K562 (cell line): ENCODE measurements around the gene GATAD2B. TPM values are rescaled to one million over a fixed set of nuclear protein-coding genes. Genes with fewer than 3 reads are reported as not detected.
A peak's percentile ranks its signal among the peaks of the same experiment; 100 is the strongest.

Experiments used
- ARID2 ChIP-seq: fragments of 450-650 bp; IDR thresholded peaks from 2 replicates; pipeline ENCODE4 v1.6.1; 2017; ENCODE audit warnings: antibody characterized with exemption, mild to moderate bottlenecking
- ATF1 ChIP-seq, 2 experiments: fragments of 450-650 bp in 1 of 2; IDR thresholded peaks; 2 replicates each; pipeline ENCODE4 v1.6.1; 2016; ENCODE audit warnings: missing compliant biosample characterization in 1 of 2, missing genetic modification characterization in 1 of 2
- BCL6 ChIP-seq: fragments of 250-450 bp; sonication (Bioruptor Pico); IDR thresholded peaks from 2 replicates; pipeline ENCODE4 v1.4.0; 2020
- BHLHE40 ChIP-seq: IDR thresholded peaks from 2 replicates; pipeline ENCODE4 v1.6.1; 2011; ENCODE audit warnings: low read length, improper control_type of control experiment
- CBFA2T3 ChIP-seq: fragments of 450-650 bp; IDR thresholded peaks from 2 replicates; pipeline ENCODE4 v1.6.1; 2017
- CEBPG ChIP-seq, 3 experiments: fragments of 200-800 bp in 1 of 3; sonication (Bioruptor generic) in 1 of 3; sonication (generic) in 1 of 3; formaldehyde crosslinking in 1 of 3; IDR thresholded peaks in 2 of 3; conservative IDR thresholded peaks in 1 of 3; 2 replicates each; pipeline versions ENCODE4 v1.6.1 to v1.8.0; 2016 to 2022; ENCODE audit warnings: missing compliant biosample characterization in 2 of 3, missing genetic modification characterization in 2 of 3, mild to moderate bottlenecking in 1 of 3, missing genetic modification reagents in 1 of 3
- KDM2B ChIP-seq: fragments of 250-450 bp; sonication (Bioruptor Pico); IDR thresholded peaks from 2 replicates; pipeline ENCODE4 v1.8.0; 2021; ENCODE audit warnings: mild to moderate bottlenecking, moderate library complexity
- MEF2A ChIP-seq: IDR thresholded peaks from 2 replicates; pipeline ENCODE4 v1.6.1; 2011; ENCODE audit warnings: low read depth, mild to moderate bottlenecking, low read length, moderate library complexity; ENCODE audit not compliant: control insufficient read depth
- NFE2L1 ChIP-seq: fragments of 450-650 bp; IDR thresholded peaks from 2 replicates; pipeline ENCODE4 v1.6.1; 2016; ENCODE audit warnings: missing genetic modification characterization, low read depth, mild to moderate bottlenecking, missing compliant biosample characterization, moderate library complexity, borderline replicate concordance
- RBM34 ChIP-seq: fragments of 200-400 bp; formaldehyde crosslinking; IDR thresholded peaks from 2 replicates; pipeline ENCODE4 v1.6.1; 2018; ENCODE audit warnings: low read length, borderline replicate concordance; ENCODE audit not compliant: insufficient read depth
- ZBED1 ChIP-seq: IDR thresholded peaks from 2 replicates; pipeline ENCODE4 v1.6.1; 2014
- ZNF124 ChIP-seq: sonication (generic); formaldehyde crosslinking; IDR thresholded peaks from 2 replicates; pipeline ENCODE4 v1.8.1; 2022; ENCODE audit warnings: missing genetic modification reagents
- ZNF444 ChIP-seq: fragments of 250-450 bp; sonication (Bioruptor Pico); IDR thresholded peaks from 2 replicates; pipeline ENCODE4 v1.4.0; 2020; ENCODE audit warnings: mild to moderate bottlenecking, moderate library complexity
- ZNF695 ChIP-seq: fragments of 450-650 bp; formaldehyde crosslinking; IDR thresholded peaks from 2 replicates; pipeline ENCODE4 v1.4.0; 2020; ENCODE audit warnings: mild to moderate bottlenecking, moderate library complexity
- polyA plus RNA-seq, 8 experiments: library from polyadenylated mRNA; depleted of rRNA in 4 of 8; stranded (reverse) in 5 of 8; unstranded in 3 of 8; fragments of >200 nt; fragmentation: Nextera tagmentation in 2 of 8; fragmentation: Illumina TruSeq in 1 of 8; extraction: Ambion mirVana in 2 of 8; extraction: Trizol in 1 of 8; gene quantifications; 2 replicates each; pipeline versions ENCODE4 v1.2.1 to v1.2.3, GENCODE V29; 2011 to 2014; ENCODE audit warnings: inconsistent platforms in 1 of 8, missing spikeins in 1 of 8
- total RNA-seq, 7 experiments: library from RNA; depleted of rRNA in 6 of 7; stranded (reverse); fragments of >200 nt in 6 of 7; fragmentation: Illumina TruSeq in 2 of 7; extraction: Trizol in 2 of 7; gene quantifications; 2 replicates each; pipeline versions ENCODE4 v1.2.1 to v1.2.3, GENCODE V29; 2011 to 2021; ENCODE audit warnings: low replicate concordance in 1 of 7
- TF ChIP-seq, protein P1 (sequence below): sonication (generic); formaldehyde crosslinking; IDR thresholded peaks from 2 replicates; pipeline ENCODE4 v1.8.0; 2023; ENCODE audit warnings: mild to moderate bottlenecking, missing genetic modification reagents
- TF ChIP-seq, protein P2 (sequence below): sonication (generic); formaldehyde crosslinking; IDR thresholded peaks from 2 replicates; pipeline ENCODE4 v1.8.0; 2022; ENCODE audit warnings: missing genetic modification reagents, mild to moderate bottlenecking, borderline replicate concordance
- TF ChIP-seq, protein P3 (sequence below): fragments of 450-650 bp; IDR thresholded peaks from 2 replicates; pipeline ENCODE4 v1.6.1; 2016; ENCODE audit warnings: missing biosample characterization, missing genetic modification characterization
- TF ChIP-seq, protein P4 (sequence below): fragments of 450-650 bp; formaldehyde crosslinking; IDR thresholded peaks from 2 replicates; pipeline ENCODE4 v1.4.0; 2022; ENCODE audit warnings: mild to moderate bottlenecking, moderate library complexity
- TF ChIP-seq, protein P5 (sequence below): fragments of 450-650 bp; formaldehyde crosslinking; IDR thresholded peaks from 2 replicates; pipeline ENCODE4 v1.4.0; 2020; ENCODE audit warnings: mild to moderate bottlenecking, moderate library complexity

Gene GATAD2B
- total and polyA plus RNA-seq, 9 of the 15 experiments (the other 6 are each of a cell fraction or from before 2014, with no cell fraction given): 1.5 to 40.2 (median 4.9) TPM

GRCh38 chr1:153919876-153920852, 2.6 kb downstream of the GATAD2B start (continued):
- TF ChIP-seq, protein P1, sequence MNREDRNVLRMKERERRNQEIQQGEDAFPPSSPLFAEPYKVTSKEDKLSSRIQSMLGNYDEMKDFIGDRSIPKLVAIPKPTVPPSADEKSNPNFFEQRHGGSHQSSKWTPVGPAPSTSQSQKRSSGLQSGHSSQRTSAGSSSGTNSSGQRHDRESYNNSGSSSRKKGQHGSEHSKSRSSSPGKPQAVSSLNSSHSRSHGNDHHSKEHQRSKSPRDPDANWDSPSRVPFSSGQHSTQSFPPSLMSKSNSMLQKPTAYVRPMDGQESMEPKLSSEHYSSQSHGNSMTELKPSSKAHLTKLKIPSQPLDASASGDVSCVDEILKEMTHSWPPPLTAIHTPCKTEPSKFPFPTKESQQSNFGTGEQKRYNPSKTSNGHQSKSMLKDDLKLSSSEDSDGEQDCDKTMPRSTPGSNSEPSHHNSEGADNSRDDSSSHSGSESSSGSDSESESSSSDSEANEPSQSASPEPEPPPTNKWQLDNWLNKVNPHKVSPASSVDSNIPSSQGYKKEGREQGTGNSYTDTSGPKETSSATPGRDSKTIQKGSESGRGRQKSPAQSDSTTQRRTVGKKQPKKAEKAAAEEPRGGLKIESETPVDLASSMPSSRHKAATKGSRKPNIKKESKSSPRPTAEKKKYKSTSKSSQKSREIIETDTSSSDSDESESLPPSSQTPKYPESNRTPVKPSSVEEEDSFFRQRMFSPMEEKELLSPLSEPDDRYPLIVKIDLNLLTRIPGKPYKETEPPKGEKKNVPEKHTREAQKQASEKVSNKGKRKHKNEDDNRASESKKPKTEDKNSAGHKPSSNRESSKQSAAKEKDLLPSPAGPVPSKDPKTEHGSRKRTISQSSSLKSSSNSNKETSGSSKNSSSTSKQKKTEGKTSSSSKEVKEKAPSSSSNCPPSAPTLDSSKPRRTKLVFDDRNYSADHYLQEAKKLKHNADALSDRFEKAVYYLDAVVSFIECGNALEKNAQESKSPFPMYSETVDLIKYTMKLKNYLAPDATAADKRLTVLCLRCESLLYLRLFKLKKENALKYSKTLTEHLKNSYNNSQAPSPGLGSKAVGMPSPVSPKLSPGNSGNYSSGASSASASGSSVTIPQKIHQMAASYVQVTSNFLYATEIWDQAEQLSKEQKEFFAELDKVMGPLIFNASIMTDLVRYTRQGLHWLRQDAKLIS (CRISPR knock-in tag): no peak
- TF ChIP-seq ZBED1 (peak; percentile 61; the same call in 1 of the 2 replicates), ARID2 (no peak), ZNF124 (CRISPR knock-in tag) (no peak), RBM34 (no peak), BHLHE40 (no peak), NFE2L1 (tag) (no peak), ZNF444 (CRISPR knock-in tag) (no peak), CEBPG (CRISPR knock-in tag; IDR thresholded peaks at IDR 0.05) (no peak), CEBPG (tag; conservative IDR thresholded peaks at IDR 0.05 in 1 of 2, IDR thresholded peaks at IDR 0.05 in 1 of 2) (no peak), KDM2B (CRISPR knock-in tag) (no peak), CBFA2T3 (no peak), BCL6 (CRISPR knock-in tag) (no peak), ATF1 (CRISPR knock-in tag; IDR thresholded peaks at IDR 0.05) (no peak), ATF1 (tag; IDR thresholded peaks at IDR 0.05) (0 out of 2 replicates have a peak, but pooled peaks have one; percentile 29), ZNF695 (no peak), MEF2A (no peak)
- TF ChIP-seq, protein P2, sequence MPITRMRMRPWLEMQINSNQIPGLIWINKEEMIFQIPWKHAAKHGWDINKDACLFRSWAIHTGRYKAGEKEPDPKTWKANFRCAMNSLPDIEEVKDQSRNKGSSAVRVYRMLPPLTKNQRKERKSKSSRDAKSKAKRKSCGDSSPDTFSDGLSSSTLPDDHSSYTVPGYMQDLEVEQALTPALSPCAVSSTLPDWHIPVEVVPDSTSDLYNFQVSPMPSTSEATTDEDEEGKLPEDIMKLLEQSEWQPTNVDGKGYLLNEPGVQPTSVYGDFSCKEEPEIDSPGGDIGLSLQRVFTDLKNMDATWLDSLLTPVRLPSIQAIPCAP (CRISPR knock-in tag): no peak
- TF ChIP-seq, protein P3, sequence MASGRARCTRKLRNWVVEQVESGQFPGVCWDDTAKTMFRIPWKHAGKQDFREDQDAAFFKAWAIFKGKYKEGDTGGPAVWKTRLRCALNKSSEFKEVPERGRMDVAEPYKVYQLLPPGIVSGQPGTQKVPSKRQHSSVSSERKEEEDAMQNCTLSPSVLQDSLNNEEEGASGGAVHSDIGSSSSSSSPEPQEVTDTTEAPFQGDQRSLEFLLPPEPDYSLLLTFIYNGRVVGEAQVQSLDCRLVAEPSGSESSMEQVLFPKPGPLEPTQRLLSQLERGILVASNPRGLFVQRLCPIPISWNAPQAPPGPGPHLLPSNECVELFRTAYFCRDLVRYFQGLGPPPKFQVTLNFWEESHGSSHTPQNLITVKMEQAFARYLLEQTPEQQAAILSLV (tag): no peak
- TF ChIP-seq, protein P4, sequence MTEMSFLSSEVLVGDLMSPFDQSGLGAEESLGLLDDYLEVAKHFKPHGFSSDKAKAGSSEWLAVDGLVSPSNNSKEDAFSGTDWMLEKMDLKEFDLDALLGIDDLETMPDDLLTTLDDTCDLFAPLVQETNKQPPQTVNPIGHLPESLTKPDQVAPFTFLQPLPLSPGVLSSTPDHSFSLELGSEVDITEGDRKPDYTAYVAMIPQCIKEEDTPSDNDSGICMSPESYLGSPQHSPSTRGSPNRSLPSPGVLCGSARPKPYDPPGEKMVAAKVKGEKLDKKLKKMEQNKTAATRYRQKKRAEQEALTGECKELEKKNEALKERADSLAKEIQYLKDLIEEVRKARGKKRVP (CRISPR knock-in tag): no peak
- TF ChIP-seq, protein P5, sequence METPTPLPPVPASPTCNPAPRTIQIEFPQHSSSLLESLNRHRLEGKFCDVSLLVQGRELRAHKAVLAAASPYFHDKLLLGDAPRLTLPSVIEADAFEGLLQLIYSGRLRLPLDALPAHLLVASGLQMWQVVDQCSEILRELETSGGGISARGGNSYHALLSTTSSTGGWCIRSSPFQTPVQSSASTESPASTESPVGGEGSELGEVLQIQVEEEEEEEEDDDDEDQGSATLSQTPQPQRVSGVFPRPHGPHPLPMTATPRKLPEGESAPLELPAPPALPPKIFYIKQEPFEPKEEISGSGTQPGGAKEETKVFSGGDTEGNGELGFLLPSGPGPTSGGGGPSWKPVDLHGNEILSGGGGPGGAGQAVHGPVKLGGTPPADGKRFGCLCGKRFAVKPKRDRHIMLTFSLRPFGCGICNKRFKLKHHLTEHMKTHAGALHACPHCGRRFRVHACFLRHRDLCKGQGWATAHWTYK: no peak
